SU-DHL-6 (cell line): ENCODE data around the gene FNDC11.

Experiments
- CTCF ChIP-seq: fragments of 200-600 bp; sonication (generic); IDR thresholded peaks from one replicate; pipeline ENCODE4 v1.5.1; 2017; ENCODE audit warnings: antibody characterized with exemption, mild to moderate bottlenecking, low read length, moderate library complexity; ENCODE audit not compliant: insufficient read depth, poor library complexity, severe bottlenecking
- EZH2phosphoT487 ChIP-seq: fragments of 200-600 bp; sonication (generic), shearing (Covaris generic); conservative IDR thresholded peaks from 2 replicates; pipeline ENCODE4 v1.6.1; 2018; ENCODE audit warnings: mild to moderate bottlenecking, antibody characterized with exemption, low read length, moderate library complexity, mixed read lengths

GRCh38 chr20:63567136-63567385 is 13.1 kb downstream of the FNDC11 start:
- TF ChIP-seq CTCF = no peak
- no peak for TF ChIP-seq EZH2phosphoT487
